Measurements from ENCODE around the gene TMEM191C. TPM values are rescaled to one million over a fixed set of nuclear protein-coding genes. Genes with fewer than 3 reads are reported as not detected.

Gene TMEM191C
- polyA plus RNA-seq, 1 experiment: 0.58 TPM

DNA sequence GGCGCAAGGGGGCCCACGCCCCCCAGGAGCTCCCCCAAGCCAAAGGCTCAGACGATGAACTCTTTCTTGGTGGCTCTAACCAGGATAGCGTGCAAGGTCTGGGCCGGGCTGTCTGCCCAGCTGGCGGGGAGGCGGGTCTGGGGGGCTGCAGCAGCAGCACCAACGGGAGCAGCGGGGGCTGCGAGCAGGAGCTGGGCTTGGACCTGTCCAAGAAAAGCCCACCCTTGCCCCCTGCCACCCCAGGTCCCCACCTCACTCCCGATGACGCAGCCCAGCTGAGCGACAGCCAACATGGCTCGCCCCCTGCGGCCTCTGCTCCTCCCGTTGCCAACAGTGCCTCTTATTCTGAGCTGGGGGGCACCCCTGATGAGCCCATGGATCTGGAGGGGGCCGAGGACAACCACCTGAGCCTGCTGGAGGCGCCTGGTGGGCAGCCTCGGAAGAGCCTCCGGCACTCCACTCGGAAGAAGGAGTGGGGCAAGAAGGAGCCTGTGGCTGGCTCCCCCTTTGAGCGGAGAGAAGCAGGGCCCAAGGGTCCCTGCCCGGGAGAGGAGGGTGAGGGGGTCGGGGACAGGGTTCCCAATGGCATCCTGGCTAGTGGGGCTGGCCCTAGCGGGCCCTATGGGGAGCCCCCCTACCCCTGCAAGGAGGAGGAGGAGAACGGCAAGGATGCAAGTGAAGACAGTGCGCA lies 21.6 kb upstream of the TMEM191C start:
- TF ChIP-seq, protein P1, sequence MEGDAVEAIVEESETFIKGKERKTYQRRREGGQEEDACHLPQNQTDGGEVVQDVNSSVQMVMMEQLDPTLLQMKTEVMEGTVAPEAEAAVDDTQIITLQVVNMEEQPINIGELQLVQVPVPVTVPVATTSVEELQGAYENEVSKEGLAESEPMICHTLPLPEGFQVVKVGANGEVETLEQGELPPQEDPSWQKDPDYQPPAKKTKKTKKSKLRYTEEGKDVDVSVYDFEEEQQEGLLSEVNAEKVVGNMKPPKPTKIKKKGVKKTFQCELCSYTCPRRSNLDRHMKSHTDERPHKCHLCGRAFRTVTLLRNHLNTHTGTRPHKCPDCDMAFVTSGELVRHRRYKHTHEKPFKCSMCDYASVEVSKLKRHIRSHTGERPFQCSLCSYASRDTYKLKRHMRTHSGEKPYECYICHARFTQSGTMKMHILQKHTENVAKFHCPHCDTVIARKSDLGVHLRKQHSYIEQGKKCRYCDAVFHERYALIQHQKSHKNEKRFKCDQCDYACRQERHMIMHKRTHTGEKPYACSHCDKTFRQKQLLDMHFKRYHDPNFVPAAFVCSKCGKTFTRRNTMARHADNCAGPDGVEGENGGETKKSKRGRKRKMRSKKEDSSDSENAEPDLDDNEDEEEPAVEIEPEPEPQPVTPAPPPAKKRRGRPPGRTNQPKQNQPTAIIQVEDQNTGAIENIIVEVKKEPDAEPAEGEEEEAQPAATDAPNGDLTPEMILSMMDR (IDR thresholded peaks at IDR 0.05; ENCODE audit: low read depth, low read length): no peak
- no peak for DNase-seq (ENCODE audit: low read depth, low spot score)
- CTCF ChIA-PET: no interaction called here

DNA sequence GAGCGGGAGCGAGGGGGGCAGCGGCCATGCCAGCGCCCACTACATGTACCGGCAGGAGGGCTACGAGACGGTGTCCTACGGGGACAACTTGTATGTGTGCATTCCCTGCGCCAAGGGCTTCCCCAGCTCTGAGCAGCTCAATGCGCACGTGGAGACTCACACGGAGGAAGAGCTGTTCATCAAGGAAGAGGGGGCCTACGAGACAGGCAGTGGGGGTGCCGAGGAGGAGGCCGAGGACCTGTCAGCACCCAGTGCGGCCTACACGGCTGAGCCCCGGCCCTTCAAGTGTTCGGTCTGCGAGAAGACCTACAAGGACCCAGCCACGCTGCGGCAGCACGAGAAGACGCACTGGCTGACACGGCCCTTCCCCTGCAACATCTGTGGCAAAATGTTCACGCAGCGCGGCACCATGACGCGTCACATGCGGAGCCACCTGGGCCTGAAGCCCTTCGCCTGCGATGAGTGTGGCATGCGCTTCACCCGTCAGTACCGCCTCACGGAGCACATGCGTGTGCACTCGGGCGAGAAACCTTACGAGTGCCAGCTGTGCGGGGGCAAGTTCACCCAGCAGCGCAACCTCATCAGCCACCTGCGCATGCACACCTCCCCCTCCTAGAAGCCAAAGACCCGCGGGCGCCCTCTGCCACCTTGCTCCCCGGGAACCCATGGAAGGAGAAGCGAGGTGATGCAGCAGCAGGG lies 20.9 kb upstream of the TMEM191C start:
- Histone ChIP-seq H3K27ac (ENCODE audit: low read depth, low read length) (no peak overlapping the region), H3K4me3 (ENCODE audit: low read depth, low read length) (no peak overlapping the region), H3K9me3 (ENCODE audit: control insufficient read depth, insufficient read depth, low read length) (no peaks in the 10 kb centered on the region; the same call in 1 of the 2 replicates), H3K27me3 (ENCODE audit: control insufficient read depth, insufficient read depth, low read length) (no peaks in the 10 kb centered on the region)
- DNase-seq (ENCODE audit: low read depth, low spot score): no peak
- TF ChIP-seq, protein P1 (IDR thresholded peaks at IDR 0.05; ENCODE audit: low read depth, low read length): no peak
- ChIA-PET POLR2A (no interaction called here), CTCF (no interaction called here)

More for the DNA sequence above, 21.6 kb upstream of the TMEM191C start:
- POLR2A ChIA-PET: no interaction called here
- H3K4me3 ChIP-seq (ENCODE audit: low read depth, low read length): no peak overlapping the region
- no peak overlapping the region for H3K27ac ChIP-seq (ENCODE audit: low read depth, low read length)
- H3K9me3 ChIP-seq (ENCODE audit: control insufficient read depth, insufficient read depth, low read length): no peaks in the 10 kb centered on the region; the same call in 1 of the 2 replicates
- H3K27me3 ChIP-seq (ENCODE audit: control insufficient read depth, insufficient read depth, low read length): no peaks in the 10 kb centered on the region

DNA sequence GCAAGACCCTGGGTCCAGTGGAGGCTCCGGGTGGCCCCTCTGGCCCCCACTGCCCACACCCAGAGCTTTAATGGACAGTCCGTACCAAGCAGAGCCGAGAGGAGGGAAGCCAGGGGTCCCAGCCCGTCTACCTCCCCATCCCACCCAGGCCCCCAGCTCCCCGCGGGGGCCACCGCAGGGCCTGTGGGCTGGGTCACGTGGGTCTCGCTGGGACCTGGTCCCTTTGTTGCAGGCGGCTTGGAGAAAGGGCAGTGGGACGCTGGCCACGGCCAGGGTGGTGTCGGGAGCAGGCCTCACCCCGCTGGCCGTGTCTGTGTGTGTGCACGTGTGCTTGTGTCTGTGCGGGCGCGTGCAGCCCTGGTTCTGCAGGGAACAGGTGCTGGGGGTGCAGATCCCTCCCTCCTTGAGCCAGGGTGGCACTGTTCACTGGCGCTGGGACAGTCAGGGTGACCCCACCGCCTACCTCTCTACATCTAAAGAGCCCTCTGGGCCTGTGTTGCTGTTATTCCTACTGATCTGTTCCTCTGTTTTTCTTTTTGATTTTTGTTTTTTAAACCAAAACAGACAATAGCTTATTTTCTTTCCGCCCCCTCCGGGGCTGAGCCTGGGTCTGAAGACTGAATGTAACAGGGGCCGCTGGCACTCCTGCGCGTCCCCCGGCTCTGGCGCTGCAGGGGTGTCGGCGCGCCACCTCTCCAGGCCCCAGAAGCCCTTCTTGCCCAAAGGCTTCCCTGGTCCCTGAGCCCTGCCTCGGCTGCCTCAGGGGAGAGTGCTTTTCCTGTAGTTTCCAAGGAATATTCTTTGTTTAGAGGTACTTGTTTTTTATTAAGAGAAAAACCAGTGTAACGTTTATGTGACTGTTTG lies 20.1 kb upstream of the TMEM191C start:
- Histone ChIP-seq H3K27me3 (ENCODE audit: control insufficient read depth, insufficient read depth, low read length) (no peaks in the 10 kb centered on the region), H3K27ac (ENCODE audit: low read depth, low read length) (no peak overlapping the region), H3K4me3 (ENCODE audit: low read depth, low read length) (no peak overlapping the region), H3K9me3 (ENCODE audit: control insufficient read depth, insufficient read depth, low read length) (no peaks in the 10 kb centered on the region; the same call in 1 of the 2 replicates)
- no peak for DNase-seq (ENCODE audit: low read depth, low spot score)
- ChIA-PET POLR2A (no interaction called here), CTCF (no interaction called here)
- TF ChIP-seq, protein P1 (IDR thresholded peaks at IDR 0.05; ENCODE audit: low read depth, low read length): no peak

DNA sequence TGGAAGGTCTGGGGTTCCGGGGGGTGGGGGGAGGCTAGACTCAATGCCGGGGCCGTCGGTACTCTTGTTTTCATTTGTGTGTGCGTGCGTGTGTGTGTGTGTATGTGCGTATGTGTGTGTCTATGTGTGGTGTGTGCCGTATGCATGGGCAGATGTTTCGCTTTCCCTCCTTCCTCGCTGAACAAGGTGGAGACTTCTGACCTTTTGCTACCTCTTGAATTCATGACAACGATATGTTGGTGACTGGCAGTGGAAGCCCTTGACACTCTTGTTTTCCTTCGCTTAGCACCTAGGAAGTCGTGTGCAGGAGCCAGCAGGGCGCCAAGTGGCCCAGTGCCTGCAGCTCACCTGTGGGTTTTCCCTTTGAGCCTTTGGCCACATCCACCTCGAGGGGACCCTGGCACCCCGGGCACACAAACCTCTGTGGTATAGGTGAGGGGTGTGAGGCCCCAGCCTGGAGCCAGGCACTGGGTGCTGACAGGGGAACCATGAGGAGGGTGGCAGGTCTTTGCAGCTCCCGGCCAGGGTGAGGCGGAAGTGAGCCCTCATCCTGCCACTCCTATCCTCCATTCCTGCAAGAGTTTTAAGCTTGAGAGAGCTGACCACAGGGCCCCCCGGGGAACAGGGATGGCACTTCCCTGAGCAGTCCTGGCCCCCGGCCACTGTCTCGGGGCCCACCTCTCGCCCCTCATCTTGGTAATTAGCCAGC lies 19.3 kb upstream of the TMEM191C start:
- Histone ChIP-seq H3K9me3 (ENCODE audit: control insufficient read depth, insufficient read depth, low read length) (no peaks in the 10 kb centered on the region; the same call in 1 of the 2 replicates), H3K4me3 (ENCODE audit: low read depth, low read length) (no peak overlapping the region), H3K27ac (ENCODE audit: low read depth, low read length) (no peak overlapping the region), H3K27me3 (ENCODE audit: control insufficient read depth, insufficient read depth, low read length) (no peaks in the 10 kb centered on the region)
- TF ChIP-seq, protein P1 (IDR thresholded peaks at IDR 0.05; ENCODE audit: low read depth, low read length): no peak; the same call in 1 of the 2 replicates
- ChIA-PET POLR2A (no interaction called here), CTCF (no interaction called here)
- DNase-seq (ENCODE audit: low read depth, low spot score): no peak

Measured in AG04450 (cell line).